Muscle of leg (tissue), 11 donors: Measurements from ENCODE around the gene RCAN2. TPM values are rescaled to one million over a fixed set of nuclear protein-coding genes. Genes with fewer than 3 reads are reported as not detected.

Experiments used
- DNase-seq: peaks from one replicate; pipeline ENCODE4 v3.0.0; 2013
- H3K27ac ChIP-seq: one replicate; pipeline ENCODE4 v1.5.1; 2013; ENCODE audit warnings: mild to moderate bottlenecking, low read length, control low read depth
- H3K27me3 ChIP-seq: one replicate; pipeline ENCODE4 v1.6.1; 2013; ENCODE audit warnings: low read length; ENCODE audit not compliant: control insufficient read depth, insufficient read depth
- H3K36me3 ChIP-seq: one replicate; pipeline ENCODE4 v1.6.1; 2013; ENCODE audit warnings: low read length; ENCODE audit not compliant: control insufficient read depth, insufficient read depth
- H3K4me1 ChIP-seq: one replicate; pipeline ENCODE4 v1.6.1; 2013; ENCODE audit warnings: low read length; ENCODE audit not compliant: control insufficient read depth, insufficient read depth
- H3K4me3 ChIP-seq: one replicate; pipeline ENCODE4 v1.5.1; 2013; ENCODE audit warnings: low read length, control low read depth
- H3K9me3 ChIP-seq: replicated peaks from 2 replicates; pipeline ENCODE4 v1.6.1; 2013; ENCODE audit warnings: low read depth, low read length; ENCODE audit not compliant: control insufficient read depth
- WGBS: methylation state at CpG from one replicate; pipeline ENCODE4 v1.1.5; 2013; ENCODE audit warnings: missing lambda C conversion rate; ENCODE audit not compliant: insufficient coverage; 5-methylcytosine and 5-hydroxymethylcytosine counted together
- polyA plus RNA-seq, 8 donors: library from polyadenylated mRNA; unstranded; fragments of 120-200 nt; gene quantifications; one replicate each; pipeline versions ENCODE4 v1.2.1 to v1.2.3, GENCODE V29; 2013; ENCODE audit warnings: inconsistent platforms in 1 of 8, low replicate concordance in 1 of 8; ENCODE audit not compliant: insufficient read length in 8 of 8, insufficient read depth in 1 of 8
- total RNA-seq: library from RNA; stranded (reverse); fragments of 120-200 nt; gene quantifications from one replicate; pipeline ENCODE4 v1.2.4, GENCODE V29; 2013

Gene RCAN2
- total and polyA plus RNA-seq, 9 donors: 2.2 to 8.2 (median 4.5) TPM

DNA sequence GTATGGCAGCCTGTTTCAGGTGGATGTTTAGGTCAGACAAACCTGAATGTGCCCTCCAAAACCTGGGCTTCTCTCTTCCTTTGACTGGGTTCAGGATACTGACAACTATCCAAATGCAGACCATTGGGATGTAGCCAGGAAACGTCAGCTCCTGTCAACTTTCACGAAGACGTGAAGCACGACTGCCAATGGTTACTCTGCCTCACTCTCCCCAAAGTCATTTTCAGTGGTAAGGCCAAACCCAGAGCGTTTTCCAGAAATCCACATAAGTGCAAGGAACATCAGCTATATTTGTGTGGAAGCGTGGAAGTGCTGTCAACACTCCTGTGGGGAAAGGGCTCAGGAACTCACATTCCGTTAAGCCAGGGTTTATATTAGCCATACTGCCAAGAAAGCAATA is 20.1 kb upstream of the RCAN2 start:
- Histone ChIP-seq H3K27me3 (no peaks in the 10 kb centered on the region), H3K27ac (peak overlapping the region; percentile 29), H3K4me3 (no peak overlapping the region), H3K9me3 (no peaks in the 10 kb centered on the region), H3K4me1 (peaks cover 4% of the 10 kb centered on the region), H3K36me3 (no peaks in the 10 kb centered on the region)
- DNase-seq: no peak
- WGBS: 76% methylated on average over 2 of the region's 7 CpGs

DNA sequence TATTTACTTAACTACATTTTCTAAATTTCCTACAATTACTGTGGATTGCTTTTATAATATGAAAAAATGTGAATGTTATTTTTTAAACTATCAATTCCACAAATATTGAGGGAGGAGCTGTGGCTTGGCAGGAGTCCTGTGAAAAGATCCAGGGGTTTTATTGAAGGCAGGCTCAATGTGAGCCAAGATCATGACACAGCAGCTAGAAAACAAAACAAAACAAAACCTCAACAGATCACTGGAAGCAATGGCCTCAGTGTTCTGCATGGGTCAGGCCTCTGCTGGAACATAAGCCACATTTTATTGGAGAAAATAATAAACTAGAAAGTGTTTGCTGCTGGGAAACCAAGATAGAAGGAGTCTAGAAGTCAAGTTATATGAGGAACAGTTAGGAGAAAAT is 19.4 kb upstream of the RCAN2 start:
- Histone ChIP-seq H3K27me3 (no peaks in the 10 kb centered on the region), H3K4me1 (peaks cover 4% of the 10 kb centered on the region), H3K4me3 (no peak overlapping the region), H3K27ac (no peak overlapping the region), H3K9me3 (no peaks in the 10 kb centered on the region), H3K36me3 (no peaks in the 10 kb centered on the region)
- peak; percentile 90 for DNase-seq

DNA sequence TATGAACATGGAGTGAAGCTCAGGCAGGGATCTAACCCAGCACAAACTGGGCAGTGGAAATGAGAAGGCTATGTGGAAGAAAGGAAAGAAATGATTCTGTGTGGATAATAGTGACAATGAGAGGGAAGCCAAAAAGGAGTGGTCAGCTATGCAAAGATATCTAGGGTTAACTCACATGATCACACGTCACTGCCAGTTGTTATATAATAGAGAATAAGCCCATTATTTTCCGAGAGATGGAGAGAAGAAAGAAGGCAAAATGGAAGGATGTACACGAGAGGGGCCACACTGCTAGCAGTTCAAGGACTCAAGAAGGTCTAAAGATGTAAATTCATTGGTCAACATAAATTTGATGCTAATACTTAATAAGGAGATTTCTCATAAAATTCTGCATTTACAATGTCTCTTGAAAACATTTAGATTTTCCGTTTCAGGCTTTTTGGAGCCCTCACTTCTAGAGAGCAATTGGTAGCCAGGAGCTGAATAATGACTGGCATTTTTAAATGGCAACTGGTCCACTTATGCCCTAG is 18.8 kb upstream of the RCAN2 start:
- no peak overlapping the region for H3K4me3 ChIP-seq
- WGBS: no CpG with 5 or more reads among the region's 4 CpGs
- no peak overlapping the region for H3K27ac ChIP-seq
- no peaks in the 10 kb centered on the region for H3K36me3 ChIP-seq
- no peaks in the 10 kb centered on the region for H3K9me3 ChIP-seq
- H3K27me3 ChIP-seq: no peaks in the 10 kb centered on the region
- DNase-seq: no peak
- peaks cover 4% of the 10 kb centered on the region for H3K4me1 ChIP-seq

DNA sequence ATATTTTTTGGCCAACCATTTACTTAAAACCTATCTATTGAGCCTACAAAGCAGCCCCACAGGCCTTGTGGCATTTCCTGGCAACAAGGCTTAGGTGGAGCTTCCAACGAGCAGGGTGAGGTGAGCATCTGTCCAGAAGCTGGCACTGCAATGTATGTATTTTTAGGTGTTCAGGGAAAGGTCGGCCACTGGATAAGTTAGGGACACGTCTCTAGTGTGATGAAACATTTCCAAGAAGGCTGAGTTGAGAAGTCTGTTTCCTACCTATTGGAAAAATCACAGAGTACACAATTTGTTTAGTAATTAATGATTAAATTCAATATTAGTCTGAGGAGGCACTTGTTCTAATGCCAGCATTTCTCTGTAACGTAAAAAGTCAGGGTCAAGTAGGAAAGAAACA is 17.8 kb upstream of the RCAN2 start:
- Histone ChIP-seq H3K4me1 (peaks cover 4% of the 10 kb centered on the region), H3K27ac (no peak overlapping the region)

DNA sequence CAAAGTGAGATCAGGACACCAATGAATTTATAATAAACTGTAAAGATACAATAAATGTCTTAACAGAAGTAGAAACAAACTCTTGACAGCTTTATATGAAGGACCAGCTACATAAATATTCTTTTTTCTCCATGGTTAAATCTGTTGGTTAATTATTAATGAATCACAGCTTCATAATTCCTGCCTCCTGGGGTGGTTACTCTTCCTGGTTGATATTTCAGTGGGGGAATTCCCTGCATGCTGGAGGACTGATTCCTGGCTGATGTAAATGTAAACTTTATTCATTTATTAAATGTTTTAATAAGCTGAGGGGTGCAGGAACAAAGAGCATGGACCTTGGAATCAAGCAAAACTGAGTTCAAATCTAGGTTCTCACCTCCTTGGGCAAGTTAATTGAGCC is 16.2 kb upstream of the RCAN2 start:
- peaks cover 4% of the 10 kb centered on the region for H3K4me1 ChIP-seq

More for the DNA sequence above, 17.8 kb upstream of the RCAN2 start:
- H3K36me3 ChIP-seq: no peaks in the 10 kb centered on the region
- no peaks in the 10 kb centered on the region for H3K27me3 ChIP-seq
- H3K4me3 ChIP-seq: no peak overlapping the region
- DNase-seq: no peak
- WGBS: no CpG with 5 or more reads among the region's 4 CpGs
- H3K9me3 ChIP-seq: no peaks in the 10 kb centered on the region

DNA sequence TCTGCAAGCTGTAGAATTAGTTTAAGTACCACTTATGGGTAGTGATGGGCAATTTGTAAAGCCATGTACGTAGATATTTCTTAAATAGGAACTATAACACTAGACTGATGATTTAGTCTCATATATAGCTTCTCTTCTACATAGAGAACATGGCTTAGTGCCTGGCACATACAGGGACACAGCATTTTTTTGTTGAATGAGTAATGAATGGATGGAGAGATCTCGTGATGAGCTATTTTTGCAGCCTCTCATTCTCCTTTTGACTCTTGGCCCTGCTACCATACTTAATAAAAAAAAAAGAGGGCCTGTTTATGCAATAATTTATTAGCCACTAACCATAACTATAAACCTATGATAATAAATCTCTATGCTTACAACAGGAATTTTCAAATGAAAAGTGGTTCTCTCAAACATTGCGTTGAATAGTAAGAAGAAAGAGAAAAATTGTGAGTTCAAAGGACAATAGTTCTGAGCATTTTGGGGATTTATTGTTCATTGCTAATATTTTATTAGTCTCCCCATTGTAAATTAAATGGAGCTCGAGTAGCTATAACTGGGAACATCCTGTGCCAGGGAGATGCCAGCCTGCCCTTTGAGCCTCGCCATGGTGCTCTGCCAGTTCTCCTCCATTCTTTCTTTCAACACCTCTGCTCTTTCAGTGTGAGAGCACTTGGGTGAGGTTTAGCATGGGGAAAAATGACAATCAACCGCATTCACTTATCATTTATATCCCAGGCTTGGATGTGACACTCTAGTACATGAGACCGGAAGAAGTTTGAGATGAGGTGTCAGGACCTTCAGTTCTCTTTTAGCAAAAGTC is 14.7 kb upstream of the RCAN2 start:
- H3K36me3 ChIP-seq: no peaks in the 10 kb centered on the region
- no CpG with 5 or more reads among the region's 7 CpGs for WGBS
- H3K9me3 ChIP-seq: no peaks in the 10 kb centered on the region
- H3K4me3 ChIP-seq: no peak overlapping the region
- DNase-seq: no peak
- no peaks in the 10 kb centered on the region for H3K4me1 ChIP-seq
- H3K27ac ChIP-seq: no peak overlapping the region
- no peaks in the 10 kb centered on the region for H3K27me3 ChIP-seq

More for the DNA sequence above, 16.2 kb upstream of the RCAN2 start:
- Histone ChIP-seq H3K9me3 (no peaks in the 10 kb centered on the region), H3K4me3 (no peak overlapping the region), H3K36me3 (no peaks in the 10 kb centered on the region), H3K27me3 (no peaks in the 10 kb centered on the region), H3K27ac (no peak overlapping the region)
- DNase-seq: no peak

DNA sequence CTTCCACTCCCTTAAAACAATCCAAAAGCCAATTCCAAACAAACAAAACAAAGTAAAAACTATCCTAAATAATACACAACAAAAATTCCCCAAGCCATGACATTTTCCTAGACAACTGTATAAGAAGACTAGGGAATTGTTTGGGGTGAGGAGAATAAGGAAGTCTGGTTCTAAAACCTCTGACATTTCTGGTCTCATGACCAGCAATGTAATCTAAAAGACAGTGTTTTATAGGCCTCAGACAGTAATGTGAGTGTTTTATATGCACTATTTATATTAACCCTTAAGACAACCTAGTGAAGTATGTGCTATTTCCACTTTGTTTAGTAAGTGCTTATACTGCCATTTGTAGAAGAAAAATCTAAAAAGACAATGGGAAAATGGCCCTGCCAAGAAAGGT is 13.0 kb upstream of the RCAN2 start:
- Histone ChIP-seq H3K4me3 (no peak overlapping the region), H3K27me3 (no peaks in the 10 kb centered on the region), H3K36me3 (no peaks in the 10 kb centered on the region), H3K27ac (no peak overlapping the region), H3K9me3 (no peaks in the 10 kb centered on the region), H3K4me1 (no peaks in the 10 kb centered on the region)
- no peak for DNase-seq

DNA sequence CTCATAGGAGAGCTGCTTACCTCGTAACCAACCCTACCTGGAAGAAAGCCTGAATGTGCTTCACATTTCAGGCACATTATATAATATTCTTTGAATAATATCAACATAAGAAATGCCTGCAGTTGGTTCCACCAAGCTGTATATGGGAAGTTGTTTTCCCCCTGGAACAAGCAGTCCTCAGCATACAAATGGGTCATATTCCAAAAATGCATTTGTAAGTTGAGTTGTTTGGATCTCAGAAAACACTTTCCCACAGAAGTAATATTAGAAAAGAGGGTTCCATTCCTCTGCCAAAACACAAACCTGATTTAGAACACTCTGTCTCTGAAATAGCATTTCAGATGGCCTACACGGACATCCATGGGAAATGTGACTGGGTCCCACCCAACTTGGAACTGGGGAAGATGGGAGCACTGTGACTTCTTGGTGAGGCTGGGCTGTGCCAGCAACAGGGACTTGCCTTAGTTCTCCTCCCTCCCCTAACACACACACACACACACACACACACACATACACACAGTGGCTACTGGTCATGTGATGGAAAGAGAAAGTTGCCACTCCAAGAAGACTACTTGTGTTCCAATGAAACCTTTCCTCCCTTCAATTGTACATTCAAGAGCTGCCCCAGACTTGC is 11.4 kb upstream of the RCAN2 start:
- no peak overlapping the region for H3K27ac ChIP-seq
- no peaks in the 10 kb centered on the region for H3K27me3 ChIP-seq
- no peaks in the 10 kb centered on the region for H3K9me3 ChIP-seq
- H3K4me1 ChIP-seq: no peaks in the 10 kb centered on the region
- no peaks in the 10 kb centered on the region for H3K36me3 ChIP-seq
- WGBS: no CpG with 5 or more reads among the region's 2 CpGs
- H3K4me3 ChIP-seq: no peak overlapping the region
- DNase-seq: no peak

DNA sequence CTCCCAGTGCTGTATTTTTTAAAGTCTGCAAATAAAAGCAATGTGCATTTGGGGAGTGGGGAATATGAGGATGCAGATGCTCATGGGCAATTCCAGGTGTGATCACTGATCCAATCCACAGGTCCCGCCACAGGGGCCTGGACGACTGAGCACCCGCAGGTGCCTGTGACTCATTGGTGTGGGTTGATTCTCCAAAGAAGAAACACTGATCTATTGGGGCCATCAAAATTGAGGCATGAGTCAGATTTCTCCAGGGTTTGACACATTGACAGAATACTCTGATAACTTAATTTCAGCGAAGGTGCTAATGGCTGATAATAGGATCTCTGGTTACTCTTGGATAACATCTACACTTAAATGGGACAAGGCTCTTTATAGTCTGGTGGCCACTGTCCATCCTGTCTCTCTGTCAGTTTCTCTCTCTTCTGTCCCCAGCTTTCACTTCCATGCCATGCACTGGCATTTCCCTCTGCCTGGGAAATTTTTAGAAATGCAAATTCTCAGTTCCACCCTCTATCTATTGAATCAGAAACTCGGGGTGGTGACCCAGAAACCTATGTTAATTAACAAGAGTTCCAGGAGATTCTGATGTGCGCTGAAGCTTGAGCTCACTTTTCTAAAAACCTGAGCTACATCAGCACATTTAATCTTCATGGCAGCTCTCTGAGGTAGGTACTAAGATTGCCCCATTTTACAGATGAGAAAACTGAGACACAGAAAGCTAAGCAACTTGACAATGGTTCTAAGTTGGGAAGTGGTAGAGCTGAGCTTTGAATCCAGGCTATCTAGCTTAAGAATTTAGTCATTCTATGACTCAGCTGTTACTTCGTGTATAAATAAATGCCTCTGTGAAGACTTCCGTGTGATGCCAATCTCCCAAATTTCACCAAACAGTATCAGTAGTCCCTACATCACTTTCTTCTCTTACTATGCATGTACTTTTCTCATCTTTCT is 10.2 kb upstream of the RCAN2 start:
- no peak for DNase-seq
- Histone ChIP-seq H3K4me3 (no peak overlapping the region), H3K27me3 (no peaks in the 10 kb centered on the region), H3K4me1 (no peaks in the 10 kb centered on the region), H3K36me3 (no peaks in the 10 kb centered on the region), H3K9me3 (no peaks in the 10 kb centered on the region), H3K27ac (no peak overlapping the region)
- 69% methylated on average over 4 of the region's 8 CpGs for WGBS

DNA sequence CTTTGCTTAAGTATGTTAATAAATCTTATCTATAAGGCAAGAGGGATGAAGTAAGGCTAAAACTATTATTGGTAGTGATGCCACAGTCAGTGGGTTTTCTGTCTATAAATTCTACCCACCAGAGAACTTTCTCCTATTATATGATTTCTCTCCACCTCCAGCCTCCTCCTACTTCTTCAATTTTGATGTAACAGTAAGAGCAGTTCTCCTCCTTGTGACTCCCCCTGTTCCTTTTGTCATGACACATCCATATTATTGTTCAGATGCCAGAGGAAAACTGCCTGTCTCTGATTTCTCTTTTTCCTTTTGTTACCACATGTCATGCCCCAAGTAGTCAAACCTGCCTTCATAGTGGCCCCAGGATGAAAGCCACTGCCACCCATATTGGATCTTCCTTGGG is 9.1 kb upstream of the RCAN2 start:
- no peaks in the 10 kb centered on the region for H3K27me3 ChIP-seq
- H3K4me3 ChIP-seq: no peak overlapping the region
- H3K9me3 ChIP-seq: no peaks in the 10 kb centered on the region
- no peak overlapping the region for H3K27ac ChIP-seq
- H3K36me3 ChIP-seq: no peaks in the 10 kb centered on the region
- DNase-seq: no peak
- no peaks in the 10 kb centered on the region for H3K4me1 ChIP-seq
